ENCODE results near the gene RILP.

RILP gene

GRCh38 chr17:1606352-1606985 is 43.2 kb downstream of the RILP start:
- no peak for TF ChIP-seq TCF4 (CRISPR knock-in tag; IDR thresholded peaks at IDR 0.05; ENCODE audit: borderline replicate concordance)
- no peak for TF ChIP-seq ZFP3 (CRISPR knock-in tag; IDR thresholded peaks at IDR 0.05)
- TF ChIP-seq OSR1 (CRISPR knock-in tag; IDR thresholded peaks at IDR 0.05): no peak
- TF ChIP-seq CSRNP3 (CRISPR knock-in tag; IDR thresholded peaks at IDR 0.05): no peak
- no peak for TF ChIP-seq TOX (CRISPR knock-in tag; IDR thresholded peaks at IDR 0.05; ENCODE audit: borderline replicate concordance)
- ATAC-seq: no peak

- no peak for ATAC-seq
- TF ChIP-seq SNAI2 (CRISPR knock-in tag; IDR thresholded peaks at IDR 0.05) (no peak), TOX (CRISPR knock-in tag; IDR thresholded peaks at IDR 0.05; ENCODE audit: borderline replicate concordance) (no peak), PPARA (CRISPR knock-in tag; IDR thresholded peaks at IDR 0.05; ENCODE audit: borderline replicate concordance) (no peak), ZFP3 (CRISPR knock-in tag; IDR thresholded peaks at IDR 0.05) (no peak), CSDC2 (CRISPR knock-in tag; IDR thresholded peaks at IDR 0.05) (no peak)
Observed at GRCh38 chr17:1605681-1606351, 43.9 kb downstream of the RILP start.

GRCh38 chr17:1604831-1605528 is 44.7 kb downstream of the RILP start:
- no peak for ATAC-seq
- TF ChIP-seq PPARA (CRISPR knock-in tag; IDR thresholded peaks at IDR 0.05; ENCODE audit: borderline replicate concordance): no peak
- TF ChIP-seq ZFP30 (CRISPR knock-in tag; IDR thresholded peaks at IDR 0.05): no peak
- no peak for TF ChIP-seq CSRNP3 (CRISPR knock-in tag; IDR thresholded peaks at IDR 0.05)
- TF ChIP-seq RARB (CRISPR knock-in tag; IDR thresholded peaks at IDR 0.05): no peak
- TF ChIP-seq TCF4 (CRISPR knock-in tag; IDR thresholded peaks at IDR 0.05; ENCODE audit: borderline replicate concordance): no peak
- TF ChIP-seq ZNF70 (CRISPR knock-in tag; IDR thresholded peaks at IDR 0.05): no peak
- TF ChIP-seq, protein P1, sequence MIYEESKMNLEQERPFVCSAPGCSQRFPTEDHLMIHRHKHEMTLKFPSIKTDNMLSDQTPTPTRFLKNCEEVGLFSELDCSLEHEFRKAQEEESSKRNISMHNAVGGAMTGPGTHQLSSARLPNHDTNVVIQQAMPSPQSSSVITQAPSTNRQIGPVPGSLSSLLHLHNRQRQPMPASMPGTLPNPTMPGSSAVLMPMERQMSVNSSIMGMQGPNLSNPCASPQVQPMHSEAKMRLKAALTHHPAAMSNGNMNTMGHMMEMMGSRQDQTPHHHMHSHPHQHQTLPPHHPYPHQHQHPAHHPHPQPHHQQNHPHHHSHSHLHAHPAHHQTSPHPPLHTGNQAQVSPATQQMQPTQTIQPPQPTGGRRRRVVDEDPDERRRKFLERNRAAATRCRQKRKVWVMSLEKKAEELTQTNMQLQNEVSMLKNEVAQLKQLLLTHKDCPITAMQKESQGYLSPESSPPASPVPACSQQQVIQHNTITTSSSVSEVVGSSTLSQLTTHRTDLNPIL (CRISPR knock-in tag; IDR thresholded peaks at IDR 0.05; ENCODE audit: low read depth): no peak
- TF ChIP-seq ZNF8 (CRISPR knock-in tag; IDR thresholded peaks at IDR 0.05): no peak
- no peak for TF ChIP-seq ZC3H10 (CRISPR knock-in tag; IDR thresholded peaks at IDR 0.05)
- TF ChIP-seq ZNF565 (CRISPR knock-in tag; conservative IDR thresholded peaks at IDR 0.05; ENCODE audit: low read depth): no peak
- no peak for TF ChIP-seq ISL1 (CRISPR knock-in tag; IDR thresholded peaks at IDR 0.05)
- no peak for TF ChIP-seq SNAI2 (CRISPR knock-in tag; IDR thresholded peaks at IDR 0.05)
- no peak for TF ChIP-seq OSR1 (CRISPR knock-in tag; IDR thresholded peaks at IDR 0.05)
- TF ChIP-seq TOX (CRISPR knock-in tag; IDR thresholded peaks at IDR 0.05; ENCODE audit: borderline replicate concordance): no peak
- TF ChIP-seq, protein P2, sequence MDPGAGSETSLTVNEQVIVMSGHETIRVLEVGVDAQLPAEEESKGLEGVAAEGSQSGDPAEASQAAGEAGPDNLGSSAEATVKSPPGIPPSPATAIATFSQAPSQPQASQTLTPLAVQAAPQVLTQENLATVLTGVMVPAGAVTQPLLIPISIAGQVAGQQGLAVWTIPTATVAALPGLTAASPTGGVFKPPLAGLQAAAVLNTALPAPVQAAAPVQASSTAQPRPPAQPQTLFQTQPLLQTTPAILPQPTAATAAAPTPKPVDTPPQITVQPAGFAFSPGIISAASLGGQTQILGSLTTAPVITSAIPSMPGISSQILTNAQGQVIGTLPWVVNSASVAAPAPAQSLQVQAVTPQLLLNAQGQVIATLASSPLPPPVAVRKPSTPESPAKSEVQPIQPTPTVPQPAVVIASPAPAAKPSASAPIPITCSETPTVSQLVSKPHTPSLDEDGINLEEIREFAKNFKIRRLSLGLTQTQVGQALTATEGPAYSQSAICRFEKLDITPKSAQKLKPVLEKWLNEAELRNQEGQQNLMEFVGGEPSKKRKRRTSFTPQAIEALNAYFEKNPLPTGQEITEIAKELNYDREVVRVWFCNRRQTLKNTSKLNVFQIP (CRISPR knock-in tag; IDR thresholded peaks at IDR 0.05; ENCODE audit: borderline replicate concordance, low read depth): no peak
- no peak for TF ChIP-seq ESRRG (CRISPR knock-in tag; IDR thresholded peaks at IDR 0.05)

DNA sequence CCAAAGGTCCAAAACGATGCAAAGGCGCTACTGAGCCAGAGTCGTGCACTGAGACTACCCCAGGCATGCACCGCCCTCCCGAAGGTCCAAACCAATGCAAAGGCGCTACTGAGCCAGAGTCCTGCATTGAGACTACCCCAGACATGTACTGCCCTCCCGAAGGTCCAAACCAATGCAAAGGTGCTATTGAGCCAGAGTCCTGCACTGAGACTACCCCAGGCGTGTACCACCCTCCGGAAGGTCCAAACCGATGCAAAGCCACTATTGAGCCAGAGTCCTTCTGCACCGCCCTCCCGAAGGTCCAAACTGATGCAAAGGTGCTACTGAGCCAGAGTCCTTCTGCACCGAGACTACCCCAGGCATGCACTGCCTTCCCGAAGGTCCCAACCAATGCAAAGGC is 48.1 kb downstream of the RILP start:
- ATAC-seq: no peak
- no peak for TF ChIP-seq PPARA (CRISPR knock-in tag; IDR thresholded peaks at IDR 0.05; ENCODE audit: borderline replicate concordance)
- TF ChIP-seq TSHZ2 (CRISPR knock-in tag; IDR thresholded peaks at IDR 0.05): no peak
- no peak for TF ChIP-seq ESRRG (CRISPR knock-in tag; IDR thresholded peaks at IDR 0.05)
- no peak for TF ChIP-seq ZFP3 (CRISPR knock-in tag; IDR thresholded peaks at IDR 0.05)
- TF ChIP-seq ZFP30 (CRISPR knock-in tag; IDR thresholded peaks at IDR 0.05): no peak
- no peak for TF ChIP-seq OSR1 (CRISPR knock-in tag; IDR thresholded peaks at IDR 0.05)
- no peak for TF ChIP-seq CSDC2 (CRISPR knock-in tag; IDR thresholded peaks at IDR 0.05)
- TF ChIP-seq BACH2 (CRISPR knock-in tag; IDR thresholded peaks at IDR 0.05; ENCODE audit: borderline replicate concordance): no peak
- TF ChIP-seq, protein P2 (CRISPR knock-in tag; IDR thresholded peaks at IDR 0.05; ENCODE audit: borderline replicate concordance, low read depth): no peak
- TF ChIP-seq ZC3H10 (CRISPR knock-in tag; IDR thresholded peaks at IDR 0.05): no peak

Measured in SK-N-SH treated with all-trans-retinoic acid at 6 μM for 48 hours (cell line).